ENCODE data around the gene GSK3B. TPM values are rescaled to one million over a fixed set of nuclear protein-coding genes. Genes with fewer than 3 reads are reported as not detected.

The GSK3B gene
- total and polyA plus RNA-seq, 4 donors, result 11.0 to 64.9 (median 30.6) TPM

GRCh38 chr3:119819806-119820205 is 274.4 kb downstream of the GSK3B start:
- 56 to 57% methylated on average over 2 of the region's 2 CpGs for WGBS, 2 donors
- Histone ChIP-seq H3K27me3 (ENCODE audit: control insufficient read depth in 3 of 3, insufficient read depth in 3 of 3, low read length in 2 of 3) (no peaks in the 10 kb centered on the region), H3K9me3 (ENCODE audit: control insufficient read depth in 4 of 4, insufficient read depth in 3 of 4, low read length in 3 of 4) (no peaks in the 10 kb centered on the region), H3K4me1 (ENCODE audit: control insufficient read depth in 5 of 5, insufficient read depth in 5 of 5, low read length in 5 of 5) (no peaks in the 10 kb centered on the region), H3K27ac (ENCODE audit: low read depth in 1 of 2, low read length in 1 of 2) (no peak overlapping the region), H3K4me3 (no peak overlapping the region), H3K36me3 (ENCODE audit: control insufficient read depth in 4 of 4, insufficient read depth in 4 of 4, low read length in 4 of 4) (peaks cover 0 to 6% (median 2%) of the 10 kb centered on the region in 4 donors), H3K9ac (ENCODE audit: insufficient read depth in 1 of 2, low read length in 2 of 2) (no peak overlapping the region)
- TF ChIP-seq CTCF (IDR thresholded peaks at IDR 0.05; ENCODE audit: control extremely low read depth, extremely low read depth), result no peak
- no peak for DNase-seq
- ATAC-seq (ENCODE audit: insufficient read depth, low FRiP score), result no peak

GRCh38 chr3:119818937-119819336 is 275.3 kb downstream of the GSK3B start:
- Histone ChIP-seq H3K4me1 (ENCODE audit: control insufficient read depth in 5 of 5, insufficient read depth in 5 of 5, low read length in 5 of 5) (no peaks in the 10 kb centered on the region), H3K4me3 (no peak overlapping the region), H3K27ac (ENCODE audit: low read depth in 1 of 2, low read length in 1 of 2) (no peak overlapping the region), H3K36me3 (ENCODE audit: control insufficient read depth in 4 of 4, insufficient read depth in 4 of 4, low read length in 4 of 4) (peaks cover 0 to 6% (median 0%) of the 10 kb centered on the region in 4 donors), H3K9ac (ENCODE audit: insufficient read depth in 1 of 2, low read length in 2 of 2) (no peak overlapping the region), H3K9me3 (ENCODE audit: control insufficient read depth in 4 of 4, insufficient read depth in 3 of 4, low read length in 3 of 4) (no peaks in the 10 kb centered on the region), H3K27me3 (ENCODE audit: control insufficient read depth in 3 of 3, insufficient read depth in 3 of 3, low read length in 2 of 3) (no peaks in the 10 kb centered on the region)
- WGBS, 2 donors, result 88 to 100% methylated on average over 2 of the region's 2 CpGs
- TF ChIP-seq CTCF (IDR thresholded peaks at IDR 0.05; ENCODE audit: control extremely low read depth, extremely low read depth), result no peak
- DNase-seq (no peak), ATAC-seq (ENCODE audit: insufficient read depth, low FRiP score) (no peak)

GRCh38 chr3:119817583-119818363 is 276.5 kb downstream of the GSK3B start:
- no peak overlapping the region for H3K9ac ChIP-seq (ENCODE audit: insufficient read depth in 1 of 2, low read length in 2 of 2)
- H3K36me3 ChIP-seq (ENCODE audit: control insufficient read depth in 4 of 4, insufficient read depth in 4 of 4, low read length in 4 of 4), result no peaks in the 10 kb centered on the region
- DNase-seq, result peak in 1 of 3 donors; percentile 15
- no peak for ATAC-seq (ENCODE audit: insufficient read depth, low FRiP score)
- H3K27me3 ChIP-seq (ENCODE audit: control insufficient read depth in 3 of 3, insufficient read depth in 3 of 3, low read length in 2 of 3), result no peaks in the 10 kb centered on the region
- no peaks in the 10 kb centered on the region for H3K4me1 ChIP-seq (ENCODE audit: control insufficient read depth in 5 of 5, insufficient read depth in 5 of 5, low read length in 5 of 5)
- no peak for TF ChIP-seq CTCF (IDR thresholded peaks at IDR 0.05; ENCODE audit: control extremely low read depth, extremely low read depth)
- H3K4me3 ChIP-seq, result no peak overlapping the region
- WGBS, 2 donors, result 65 to 87% methylated on average over 13 of the region's 13 CpGs
- H3K9me3 ChIP-seq (ENCODE audit: control insufficient read depth in 4 of 4, insufficient read depth in 3 of 4, low read length in 3 of 4), result no peaks in the 10 kb centered on the region
- no peak overlapping the region for H3K27ac ChIP-seq (ENCODE audit: low read depth in 1 of 2, low read length in 1 of 2)
